ENCODE results near the gene KMT2C. TPM values are rescaled to one million over a fixed set of nuclear protein-coding genes. Genes with fewer than 3 reads are reported as not detected.

Gene KMT2C
- total and polyA plus RNA-seq, 2 experiments from 2014 or later = 21.9 to 47.7 TPM

DNA sequence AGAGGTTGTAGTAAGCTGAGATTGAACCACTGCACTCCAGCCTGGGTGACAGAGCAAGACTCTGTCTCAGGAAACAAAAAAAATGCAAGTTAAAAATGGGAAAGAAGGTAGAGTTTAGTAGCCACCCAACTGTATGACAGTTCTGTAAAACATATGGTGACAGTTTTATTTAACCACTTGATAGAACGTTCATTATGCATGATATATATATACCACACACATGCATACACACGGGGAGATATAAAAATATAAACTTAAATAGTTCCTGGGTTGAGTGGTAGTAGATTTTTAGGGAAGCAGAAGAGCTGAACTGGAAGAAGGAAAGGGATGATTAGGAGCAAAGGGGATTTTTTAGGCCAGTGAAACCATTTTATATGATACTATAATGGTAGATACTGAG lies 120.0 kb downstream of the KMT2C start:
- Histone ChIP-seq H3K27ac (no peak overlapping the region), H4K20me1 (ENCODE audit: insufficient read depth, poor library complexity, severe bottlenecking) (peaks cover 13% of the 10 kb centered on the region), H3K79me2 (peaks cover 59% of the 10 kb centered on the region), H2AFZ (no peak overlapping the region), H3K4me3 (no peak overlapping the region), H3K9me2 (replicated peaks; ENCODE audit: insufficient read depth) (no peaks in the 10 kb centered on the region), H3K4me2 (no peak overlapping the region), H3K9me3 (ENCODE audit: low read depth) (no peaks in the 10 kb centered on the region), H3K36me3 (replicated peaks; ENCODE audit: insufficient read depth, low read depth) (no peaks in the 10 kb centered on the region), H3K27me3 (no peaks in the 10 kb centered on the region), H3K4me1 (ENCODE audit: insufficient read depth) (peaks cover 8% of the 10 kb centered on the region)
- no peak for DNase-seq (ENCODE audit: low spot score)
- TF ChIP-seq CTCF (IDR thresholded peaks at IDR 0.05; ENCODE audit: poor library complexity) (no peak), EZH2phosphoT487 (IDR thresholded peaks at IDR 0.05; ENCODE audit: low read depth, severe bottlenecking, unreplicated experiment) (no peak), EZH2 (IDR thresholded peaks at IDR 0.05; ENCODE audit: borderline replicate concordance) (no peak)
- WGBS (ENCODE audit: low lambda C conversion rate, missing lambda C conversion rate) = 62% methylated on average over 2 of the region's 2 CpGs

- Histone ChIP-seq H3K9me3 (ENCODE audit: low read depth) (no peaks in the 10 kb centered on the region), H3K27me3 (no peaks in the 10 kb centered on the region), H3K79me2 (peaks cover 47% of the 10 kb centered on the region), H3K4me2 (peak overlapping the region; percentile 2), H3K36me3 (replicated peaks; ENCODE audit: insufficient read depth, low read depth) (no peaks in the 10 kb centered on the region), H3K4me3 (no peak overlapping the region), H3K9me2 (replicated peaks; ENCODE audit: insufficient read depth) (no peaks in the 10 kb centered on the region), H3K4me1 (ENCODE audit: insufficient read depth) (peaks cover 8% of the 10 kb centered on the region), H4K20me1 (ENCODE audit: insufficient read depth, poor library complexity, severe bottlenecking) (peaks cover 13% of the 10 kb centered on the region), H3K27ac (no peak overlapping the region), H2AFZ (no peak overlapping the region)
- 60% methylated on average over 1 of the region's 1 CpG for WGBS (ENCODE audit: low lambda C conversion rate, missing lambda C conversion rate)
- TF ChIP-seq EZH2 (IDR thresholded peaks at IDR 0.05; ENCODE audit: borderline replicate concordance) (no peak), EZH2phosphoT487 (IDR thresholded peaks at IDR 0.05; ENCODE audit: low read depth, severe bottlenecking, unreplicated experiment) (no peak), CTCF (IDR thresholded peaks at IDR 0.05; ENCODE audit: poor library complexity) (no peak)
- DNase-seq (ENCODE audit: low spot score) = peak; percentile 42
Observed at GRCh38 chr7:152313831-152314604, 121.8 kb downstream of the KMT2C start.

- no peak overlapping the region for H3K4me2 ChIP-seq
- H3K36me3 ChIP-seq (replicated peaks; ENCODE audit: insufficient read depth, low read depth) = no peaks in the 10 kb centered on the region
- peaks cover 13% of the 10 kb centered on the region for H4K20me1 ChIP-seq (ENCODE audit: insufficient read depth, poor library complexity, severe bottlenecking)
- DNase-seq (ENCODE audit: low spot score) = no peak
- no peak overlapping the region for H3K4me3 ChIP-seq
- H2AFZ ChIP-seq = no peak overlapping the region
- H3K4me1 ChIP-seq (ENCODE audit: insufficient read depth) = peaks cover 8% of the 10 kb centered on the region
- H3K27ac ChIP-seq = no peak overlapping the region
- H3K79me2 ChIP-seq = peaks cover 40% of the 10 kb centered on the region
- no peaks in the 10 kb centered on the region for H3K27me3 ChIP-seq
- no peaks in the 10 kb centered on the region for H3K9me3 ChIP-seq (ENCODE audit: low read depth)
- TF ChIP-seq CTCF (IDR thresholded peaks at IDR 0.05; ENCODE audit: poor library complexity) (no peak), EZH2 (IDR thresholded peaks at IDR 0.05; ENCODE audit: borderline replicate concordance) (no peak), EZH2phosphoT487 (IDR thresholded peaks at IDR 0.05; ENCODE audit: low read depth, severe bottlenecking, unreplicated experiment) (no peak)
- H3K9me2 ChIP-seq (replicated peaks; ENCODE audit: insufficient read depth) = no peaks in the 10 kb centered on the region
Observed at GRCh38 chr7:152313217-152313616, 122.6 kb downstream of the KMT2C start.
